NT2/D1 (cell line): ENCODE data around the gene INTS11.

Experiments
- SUZ12 ChIP-seq: IDR thresholded peaks from 2 replicates; pipeline ENCODE4 v1.6.1; 2011; ENCODE audit not compliant: insufficient read length, insufficient read depth; ENCODE audit errors: extremely low read depth
- ZNF274 ChIP-seq: IDR thresholded peaks from 2 replicates; pipeline ENCODE4 v1.6.1; 2011; ENCODE audit warnings: mild to moderate bottlenecking, low read depth, low read length

- TF ChIP-seq SUZ12 (no peak), ZNF274 (no peak)
These were observed 10.2 kb downstream of the INTS11 start for GRCh38 chr1:1314237-1314586.
